ENCODE measurements around the gene BET1L. TPM values are rescaled to one million over a fixed set of nuclear protein-coding genes. Genes with fewer than 3 reads are reported as not detected.
A peak's percentile ranks its signal among the peaks of the same experiment; 100 is the strongest.
"Not testable (repeated sequence)": the region's sequence is repeated elsewhere in the genome, so short reads cannot be mapped to it uniquely, and the experiment has no call there.

The BET1L gene
- total and polyA plus RNA-seq, 5 donors from 2014 or later: 58.2 to 84.4 (median 66.4) TPM

DNA sequence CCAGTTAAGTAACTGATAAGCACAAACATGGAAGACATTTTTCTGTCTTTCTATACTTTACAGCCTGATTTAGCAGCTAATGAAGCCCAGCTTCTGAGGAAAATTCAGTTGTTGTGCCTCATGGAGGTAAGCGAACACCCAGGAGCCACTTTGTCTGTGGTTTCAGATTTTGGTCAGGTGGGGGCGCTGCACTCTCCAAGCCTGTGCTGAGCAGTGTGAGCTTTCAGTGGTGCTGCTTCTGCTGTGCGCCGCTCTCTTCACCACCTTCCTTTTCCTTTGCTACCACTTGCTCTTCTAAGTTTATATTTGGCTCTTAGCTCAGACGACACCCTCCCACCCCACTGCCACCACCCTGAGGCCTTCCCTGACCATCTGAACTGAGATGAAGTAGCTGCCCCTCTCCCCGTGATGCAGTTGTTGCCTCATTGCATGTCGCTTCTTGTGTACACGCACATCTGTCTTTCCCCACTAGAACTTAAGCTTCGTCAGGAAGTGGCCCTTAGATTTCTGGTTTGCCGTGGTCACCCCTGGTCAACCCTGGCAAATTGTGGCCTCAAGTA, 43.6 kb upstream of the BET1L start:
- Mint-ChIP-seq H3K27me3 (no peaks in the 10 kb centered on the region), H3K27ac (peak overlapping the region in 1 of 3 donors; percentile 59), H3K4me1 (peaks cover 0 to 13% (median 4%) of the 10 kb centered on the region in 4 donors), H3K4me3 (peak overlapping the region in 1 of 4 donors; percentile 10), H3K36me3 (peaks cover 45% of the 10 kb centered on the region), H3K9me3 (peaks cover 0 to 1% (median 0%) of the 10 kb centered on the region in 7 donors)
- peak overlapping the region; percentile 29 for H3K27ac ChIP-seq (ENCODE audit: insufficient read depth, low read length, poor library complexity, severe bottlenecking)
- peaks cover 3% of the 10 kb centered on the region for H3K4me1 ChIP-seq (ENCODE audit: control insufficient read depth, insufficient read depth, low read length, poor library complexity, severe bottlenecking)
- no peak overlapping the region for H3K4me3 ChIP-seq (ENCODE audit: low read depth, low read length)
- no peaks in the 10 kb centered on the region for H3K9me3 ChIP-seq (ENCODE audit: control insufficient read depth in 2 of 2, low read length in 2 of 2)
- peak; percentile 95 to 96 for ATAC-seq (ENCODE audit: low read depth in 2 of 2)
- H3K36me3 ChIP-seq (ENCODE audit: control insufficient read depth, insufficient read depth, low read length): peaks cover 72% of the 10 kb centered on the region
- no peaks in the 10 kb centered on the region for H3K27me3 ChIP-seq (ENCODE audit: control insufficient read depth, insufficient read depth, low read length)
- peak; percentile 59 to 76 (median 74) for DNase-seq

DNA sequence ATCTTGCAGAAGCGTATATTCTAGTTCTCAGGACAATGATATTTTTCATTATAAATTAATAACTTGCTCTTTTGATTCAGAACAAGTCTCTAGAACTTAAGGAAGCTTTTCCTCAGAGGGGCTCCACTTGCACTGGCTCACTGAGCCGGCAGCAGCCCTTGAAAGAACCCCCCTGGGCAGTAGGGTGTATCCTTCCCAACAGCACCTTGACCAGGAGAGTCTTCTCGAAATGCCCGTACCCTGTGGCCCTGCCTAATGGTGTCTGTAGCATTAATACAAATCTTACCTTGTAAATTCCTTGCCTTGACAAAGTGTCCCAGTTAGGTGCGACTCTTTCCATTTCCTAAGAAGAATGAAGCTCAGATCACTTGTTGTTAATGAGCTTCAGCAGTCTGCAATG, 43.1 kb upstream of the BET1L start:
- DNase-seq: no peak
- Mint-ChIP-seq H3K9me3 (peaks cover 0 to 1% (median 0%) of the 10 kb centered on the region in 7 donors), H3K4me3 (peak overlapping the region in 1 of 4 donors; percentile 10), H3K27me3 (no peaks in the 10 kb centered on the region), H3K27ac (no peak overlapping the region), H3K36me3 (peaks cover 49% of the 10 kb centered on the region), H3K4me1 (peaks cover 0 to 16% (median 4%) of the 10 kb centered on the region in 4 donors)
- H3K36me3 ChIP-seq (ENCODE audit: control insufficient read depth, insufficient read depth, low read length): peaks cover 77% of the 10 kb centered on the region
- H3K27ac ChIP-seq (ENCODE audit: insufficient read depth, low read length, poor library complexity, severe bottlenecking): peak overlapping the region; percentile 29
- H3K9me3 ChIP-seq (ENCODE audit: control insufficient read depth in 2 of 2, low read length in 2 of 2): no peaks in the 10 kb centered on the region
- peaks cover 3% of the 10 kb centered on the region for H3K4me1 ChIP-seq (ENCODE audit: control insufficient read depth, insufficient read depth, low read length, poor library complexity, severe bottlenecking)
- H3K27me3 ChIP-seq (ENCODE audit: control insufficient read depth, insufficient read depth, low read length): no peaks in the 10 kb centered on the region
- H3K4me3 ChIP-seq (ENCODE audit: low read depth, low read length): no peak overlapping the region
- ATAC-seq (ENCODE audit: low read depth in 2 of 2): no peak

DNA sequence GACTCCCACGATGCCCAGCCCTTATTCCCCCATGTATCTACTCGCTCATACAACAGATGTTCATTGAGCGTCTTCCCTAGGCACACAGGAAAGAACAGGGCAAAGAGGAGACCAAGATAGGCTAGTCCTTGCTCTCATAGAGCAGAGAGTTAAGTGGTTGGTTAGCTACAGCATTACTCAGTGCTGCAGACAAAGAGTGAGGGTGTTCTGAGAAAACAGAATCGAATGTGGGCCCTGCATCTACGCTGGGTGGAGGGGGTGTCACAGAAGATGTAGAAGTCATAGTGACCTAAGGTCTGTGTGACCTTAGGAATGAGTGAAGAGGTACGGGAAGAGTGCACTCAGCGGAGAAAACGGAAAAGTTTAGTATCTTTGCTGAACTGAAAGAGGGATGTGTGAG, 41.9 kb upstream of the BET1L start:
- H3K4me3 Mint-ChIP-seq: no peak overlapping the region
- H3K4me1 ChIP-seq (ENCODE audit: control insufficient read depth, insufficient read depth, low read length, poor library complexity, severe bottlenecking): peaks cover 3% of the 10 kb centered on the region
- peak overlapping the region in 1 of 3 donors; percentile 84 for H3K27ac Mint-ChIP-seq
- no peaks in the 10 kb centered on the region for H3K27me3 ChIP-seq (ENCODE audit: control insufficient read depth, insufficient read depth, low read length)
- no peaks in the 10 kb centered on the region for H3K27me3 Mint-ChIP-seq
- no peak overlapping the region for H3K27ac ChIP-seq (ENCODE audit: insufficient read depth, low read length, poor library complexity, severe bottlenecking)
- no peak overlapping the region for H3K4me3 ChIP-seq (ENCODE audit: low read depth, low read length)
- peaks cover 55% of the 10 kb centered on the region for H3K36me3 Mint-ChIP-seq
- ATAC-seq (ENCODE audit: low read depth in 2 of 2) (no peak), DNase-seq (no peak)
- peaks cover 89% of the 10 kb centered on the region for H3K36me3 ChIP-seq (ENCODE audit: control insufficient read depth, insufficient read depth, low read length)
- H3K9me3 Mint-ChIP-seq: peaks cover 0 to 1% (median 0%) of the 10 kb centered on the region in 7 donors
- H3K9me3 ChIP-seq (ENCODE audit: control insufficient read depth in 2 of 2, low read length in 2 of 2): no peaks in the 10 kb centered on the region
- peaks cover 0 to 17% (median 4%) of the 10 kb centered on the region in 4 donors for H3K4me1 Mint-ChIP-seq

DNA sequence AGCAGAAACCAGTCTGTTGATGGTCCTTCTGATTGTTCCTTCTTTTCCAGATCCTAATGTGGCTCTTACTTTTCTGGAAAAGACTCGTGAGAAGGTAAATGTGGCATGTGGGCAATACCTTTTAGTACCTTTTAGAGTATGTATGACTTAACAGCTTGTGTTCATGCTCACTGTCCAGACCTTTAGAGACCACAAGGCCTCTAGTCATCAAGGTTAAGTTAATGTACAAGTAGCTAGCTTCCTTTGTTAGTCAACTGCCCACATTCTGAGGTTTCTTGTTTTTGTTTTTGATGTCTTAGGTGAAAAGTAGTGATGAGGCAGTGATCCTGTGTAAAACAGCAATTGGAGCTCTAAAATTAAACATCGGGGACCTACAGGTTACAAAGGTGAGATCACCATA, 37.2 kb upstream of the BET1L start:
- ATAC-seq (ENCODE audit: low read depth in 2 of 2) (no peak), DNase-seq (no peak)
- Histone ChIP-seq H3K36me3 (ENCODE audit: control insufficient read depth, insufficient read depth, low read length) (peaks cover 87% of the 10 kb centered on the region), H3K27ac (ENCODE audit: insufficient read depth, low read length, poor library complexity, severe bottlenecking) (no peak overlapping the region), H3K9me3 (ENCODE audit: control insufficient read depth in 2 of 2, low read length in 2 of 2) (no peaks in the 10 kb centered on the region), H3K27me3 (ENCODE audit: control insufficient read depth, insufficient read depth, low read length) (no peaks in the 10 kb centered on the region), H3K4me3 (ENCODE audit: low read depth, low read length) (no peak overlapping the region), H3K4me1 (ENCODE audit: control insufficient read depth, insufficient read depth, low read length, poor library complexity, severe bottlenecking) (no peaks in the 10 kb centered on the region)
- H3K27ac Mint-ChIP-seq: no peak overlapping the region
- no peaks in the 10 kb centered on the region for H3K27me3 Mint-ChIP-seq
- H3K36me3 Mint-ChIP-seq: peaks cover 53% of the 10 kb centered on the region
- H3K4me3 Mint-ChIP-seq: no peak overlapping the region
- H3K4me1 Mint-ChIP-seq: peaks cover 15 to 35% (median 20%) of the 10 kb centered on the region in 4 donors
- peaks cover 0 to 1% (median 0%) of the 10 kb centered on the region in 7 donors for H3K9me3 Mint-ChIP-seq

DNA sequence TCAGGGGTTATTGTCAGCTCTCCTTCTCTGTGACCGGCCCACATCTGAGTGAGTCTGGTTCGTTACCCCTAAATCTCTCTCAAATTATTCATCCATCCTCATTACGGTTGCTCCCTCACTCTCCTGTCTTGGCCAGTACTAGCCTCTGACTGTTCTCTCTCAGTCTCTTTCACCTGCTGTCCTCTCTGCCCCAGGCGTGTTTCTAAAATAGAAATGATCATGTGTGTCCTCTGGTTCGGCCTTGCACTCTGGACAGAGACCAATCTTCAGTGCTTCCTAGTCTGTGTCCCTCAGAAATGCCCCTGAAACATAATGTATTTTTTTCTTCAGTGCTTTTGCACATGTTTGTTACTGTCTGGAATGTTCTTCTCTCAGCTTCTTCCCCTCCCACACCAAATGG, 34.4 kb upstream of the BET1L start:
- no peak overlapping the region for H3K27ac Mint-ChIP-seq

DNA sequence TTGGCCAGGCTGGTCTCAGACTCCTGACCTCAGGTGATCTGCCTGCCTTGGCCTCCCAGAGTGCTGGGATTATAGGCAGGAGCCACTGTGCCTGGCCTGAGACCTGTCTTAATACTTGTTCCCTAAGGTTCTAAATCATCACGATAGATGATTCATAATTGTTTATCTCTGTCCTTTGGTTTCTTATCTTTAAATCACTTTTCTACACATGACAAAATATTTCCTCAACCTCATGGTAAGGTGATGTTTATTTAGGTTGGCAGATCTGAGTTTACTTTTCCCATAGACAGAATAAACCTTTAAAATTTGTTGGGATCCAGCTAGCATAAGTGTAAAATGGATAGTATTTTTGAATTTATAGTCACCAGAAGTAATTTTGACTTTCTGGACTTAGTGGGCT, 33.1 kb upstream of the BET1L start:
- no peaks in the 10 kb centered on the region for H3K9me3 ChIP-seq (ENCODE audit: control insufficient read depth in 2 of 2, low read length in 2 of 2)
- peaks cover 22% of the 10 kb centered on the region for H3K4me1 ChIP-seq (ENCODE audit: control insufficient read depth, insufficient read depth, low read length, poor library complexity, severe bottlenecking)
- peaks cover 23 to 59% (median 34%) of the 10 kb centered on the region in 4 donors for H3K4me1 Mint-ChIP-seq
- H3K4me3 ChIP-seq (ENCODE audit: low read depth, low read length): no peak overlapping the region
- H3K27ac Mint-ChIP-seq: no peak overlapping the region
- H3K27me3 Mint-ChIP-seq: no peaks in the 10 kb centered on the region
- H3K9me3 Mint-ChIP-seq: no peaks in the 10 kb centered on the region
- DNase-seq: no peak
- H3K36me3 Mint-ChIP-seq: peaks cover 27% of the 10 kb centered on the region
- H3K4me3 Mint-ChIP-seq: peak overlapping the region in 1 of 4 donors; percentile 96
- H3K27ac ChIP-seq (ENCODE audit: insufficient read depth, low read length, poor library complexity, severe bottlenecking): no peak overlapping the region
- H3K36me3 ChIP-seq (ENCODE audit: control insufficient read depth, insufficient read depth, low read length): peaks cover 54% of the 10 kb centered on the region
- ATAC-seq (ENCODE audit: low read depth in 2 of 2): no peak
- no peaks in the 10 kb centered on the region for H3K27me3 ChIP-seq (ENCODE audit: control insufficient read depth, insufficient read depth, low read length)

More for the DNA sequence above, 34.4 kb upstream of the BET1L start:
- Mint-ChIP-seq H3K36me3 (peaks cover 35% of the 10 kb centered on the region), H3K27me3 (no peaks in the 10 kb centered on the region), H3K4me1 (peaks cover 22 to 58% (median 28%) of the 10 kb centered on the region in 4 donors), H3K9me3 (peaks cover 0 to under 1% (median 0%) of the 10 kb centered on the region in 7 donors), H3K4me3 (peak overlapping the region in 2 of 4 donors; percentile 22 to 86)
- ATAC-seq (ENCODE audit: low read depth in 2 of 2) (no peak), DNase-seq (no peak)
- Histone ChIP-seq H3K4me1 (ENCODE audit: control insufficient read depth, insufficient read depth, low read length, poor library complexity, severe bottlenecking) (peaks cover 15% of the 10 kb centered on the region), H3K36me3 (ENCODE audit: control insufficient read depth, insufficient read depth, low read length) (peaks cover 67% of the 10 kb centered on the region), H3K27ac (ENCODE audit: insufficient read depth, low read length, poor library complexity, severe bottlenecking) (no peak overlapping the region), H3K27me3 (ENCODE audit: control insufficient read depth, insufficient read depth, low read length) (no peaks in the 10 kb centered on the region), H3K9me3 (ENCODE audit: control insufficient read depth in 2 of 2, low read length in 2 of 2) (no peaks in the 10 kb centered on the region), H3K4me3 (ENCODE audit: low read depth, low read length) (no peak overlapping the region)

DNA sequence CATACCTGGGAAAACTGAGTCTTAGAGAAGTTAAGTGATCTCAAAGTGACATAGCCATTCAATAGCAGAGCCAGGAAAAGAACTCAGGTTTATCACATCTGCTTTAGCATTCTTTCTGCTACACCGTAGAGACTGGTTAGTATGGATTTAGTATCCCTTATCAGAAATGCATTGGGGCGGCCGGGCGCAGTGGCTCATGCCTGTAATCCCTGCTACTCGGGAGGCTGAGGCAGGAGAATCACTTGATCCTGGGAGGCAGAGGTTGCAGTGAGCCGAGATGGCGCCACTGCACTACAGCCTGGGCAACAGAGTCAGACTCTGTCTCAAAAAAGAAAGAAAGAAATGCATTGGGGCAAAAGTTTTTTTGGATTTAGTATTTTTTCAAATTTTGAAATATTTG, 31.1 kb upstream of the BET1L start:
- DNase-seq; H3K27me3 ChIP-seq (ENCODE audit: control insufficient read depth, insufficient read depth, low read length); ATAC-seq (ENCODE audit: low read depth in 2 of 2); H3K27me3 Mint-ChIP-seq; H3K27ac ChIP-seq (ENCODE audit: insufficient read depth, low read length, poor library complexity, severe bottlenecking); H3K9me3 Mint-ChIP-seq; H3K9me3 ChIP-seq (ENCODE audit: control insufficient read depth in 2 of 2, low read length in 2 of 2): not testable (repeated sequence)
- H3K4me1 Mint-ChIP-seq: peaks cover 23 to 64% (median 35%) of the 10 kb centered on the region in 4 donors
- H3K4me3 ChIP-seq (ENCODE audit: low read depth, low read length): peak overlapping the region; percentile 92
- H3K27ac Mint-ChIP-seq: peak overlapping the region in 2 of 3 donors; percentile 25 to 98
- peaks cover 25% of the 10 kb centered on the region for H3K4me1 ChIP-seq (ENCODE audit: control insufficient read depth, insufficient read depth, low read length, poor library complexity, severe bottlenecking)
- H3K36me3 Mint-ChIP-seq: peaks cover 18% of the 10 kb centered on the region
- peaks cover 35% of the 10 kb centered on the region for H3K36me3 ChIP-seq (ENCODE audit: control insufficient read depth, insufficient read depth, low read length)
- peak overlapping the region; percentile 96 to 99 (median 98) for H3K4me3 Mint-ChIP-seq

Data from CD4-positive, CD25-positive, alpha-beta regulatory T cell (primary cell).